DOHH2 (cell line): ENCODE results near the gene AATF.

ENCODE experiments used
- EZH2phosphoT487 ChIP-seq: fragments of 200-600 bp; sonication (generic); IDR thresholded peaks from 2 replicates; pipeline ENCODE4 v1.6.1; 2017; ENCODE audit warnings: borderline replicate concordance, mild to moderate bottlenecking, antibody characterized with exemption, low read length, moderate library complexity, mixed read lengths
- TF ChIP-seq, protein P1 (sequence below): fragments of 200-600 bp; sonication (generic); IDR thresholded peaks from one replicate; pipeline ENCODE4 v1.5.1; 2014; ENCODE audit warnings: antibody characterized with exemption, mild to moderate bottlenecking, low read depth, low read length; ENCODE audit not compliant: poor library complexity, severe bottlenecking

DNA sequence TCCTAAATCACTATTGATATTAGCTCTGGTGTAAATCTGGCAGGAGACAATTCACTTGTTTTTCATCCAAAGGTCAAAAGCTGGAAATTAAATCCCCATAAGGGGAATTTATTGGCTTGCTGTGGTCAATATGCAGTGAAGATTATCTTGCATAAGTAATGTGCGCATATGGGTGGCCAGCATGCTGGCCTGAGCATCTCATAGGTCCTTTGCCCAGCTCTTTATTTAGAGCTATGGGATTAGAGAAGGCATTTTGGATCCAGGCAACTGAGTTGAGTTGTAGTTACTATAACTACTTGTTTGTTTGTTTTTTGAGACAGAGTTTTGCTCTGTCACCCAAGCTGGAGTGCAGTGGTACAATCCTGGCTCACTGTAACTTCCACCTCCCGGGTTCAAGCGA is 110.7 kb downstream of the AATF start:
- TF ChIP-seq, protein P1, sequence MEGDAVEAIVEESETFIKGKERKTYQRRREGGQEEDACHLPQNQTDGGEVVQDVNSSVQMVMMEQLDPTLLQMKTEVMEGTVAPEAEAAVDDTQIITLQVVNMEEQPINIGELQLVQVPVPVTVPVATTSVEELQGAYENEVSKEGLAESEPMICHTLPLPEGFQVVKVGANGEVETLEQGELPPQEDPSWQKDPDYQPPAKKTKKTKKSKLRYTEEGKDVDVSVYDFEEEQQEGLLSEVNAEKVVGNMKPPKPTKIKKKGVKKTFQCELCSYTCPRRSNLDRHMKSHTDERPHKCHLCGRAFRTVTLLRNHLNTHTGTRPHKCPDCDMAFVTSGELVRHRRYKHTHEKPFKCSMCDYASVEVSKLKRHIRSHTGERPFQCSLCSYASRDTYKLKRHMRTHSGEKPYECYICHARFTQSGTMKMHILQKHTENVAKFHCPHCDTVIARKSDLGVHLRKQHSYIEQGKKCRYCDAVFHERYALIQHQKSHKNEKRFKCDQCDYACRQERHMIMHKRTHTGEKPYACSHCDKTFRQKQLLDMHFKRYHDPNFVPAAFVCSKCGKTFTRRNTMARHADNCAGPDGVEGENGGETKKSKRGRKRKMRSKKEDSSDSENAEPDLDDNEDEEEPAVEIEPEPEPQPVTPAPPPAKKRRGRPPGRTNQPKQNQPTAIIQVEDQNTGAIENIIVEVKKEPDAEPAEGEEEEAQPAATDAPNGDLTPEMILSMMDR = no peak
- no peak for TF ChIP-seq EZH2phosphoT487
